Hepatocyte (in vitro differentiated cells): ENCODE data around the gene RALGDS. TPM values are rescaled to one million over a fixed set of nuclear protein-coding genes. Genes with fewer than 3 reads are reported as not detected.

Source experiments
- DNase-seq: peaks from one replicate; pipeline ENCODE4 v3.0.0-alpha.2; 2016; ENCODE audit warnings: low spot score
- H2AFZ ChIP-seq: fragments of 200-600 bp; sonication (generic); 2 replicates; pipeline ENCODE4 v1.6.0; 2016; ENCODE audit warnings: antibody characterized with exemption, mild to moderate bottlenecking
- H3K27ac ChIP-seq: fragments of 200-600 bp; sonication (generic); 2 replicates; pipeline ENCODE4 v1.5.1; 2016; ENCODE audit warnings: mild to moderate bottlenecking
- H3K27me3 ChIP-seq: fragments of 200-600 bp; sonication (generic); 2 replicates; pipeline ENCODE4 v1.6.1; 2016
- H3K36me3 ChIP-seq: fragments of 200-600 bp; sonication (generic); replicated peaks from 2 replicates; pipeline ENCODE4 v1.5.1; 2016; ENCODE audit warnings: low read depth; ENCODE audit not compliant: insufficient read depth
- H3K4me1 ChIP-seq: fragments of 200-600 bp; sonication (generic); 2 replicates; pipeline ENCODE4 v1.5.1; 2016; ENCODE audit warnings: mild to moderate bottlenecking, moderate library complexity; ENCODE audit not compliant: insufficient read depth
- H3K4me2 ChIP-seq: fragments of 200-600 bp; sonication (generic); 2 replicates; pipeline ENCODE4 v1.6.0; 2016
- H3K4me3 ChIP-seq: fragments of 200-600 bp; sonication (generic); 2 replicates; pipeline ENCODE4 v1.5.1; 2016; ENCODE audit warnings: mild to moderate bottlenecking
- H3K79me2 ChIP-seq: fragments of 200-600 bp; sonication (generic); 2 replicates; pipeline ENCODE4 v1.6.0; 2017; ENCODE audit warnings: mild to moderate bottlenecking
- H3K9me2 ChIP-seq: fragments of 200-600 bp; sonication (generic); replicated peaks from 2 replicates; pipeline ENCODE4 v1.6.0; 2017; ENCODE audit warnings: mild to moderate bottlenecking; ENCODE audit not compliant: insufficient read depth
- H3K9me3 ChIP-seq: fragments of 200-600 bp; sonication (generic); 2 replicates; pipeline ENCODE4 v1.5.1; 2016; ENCODE audit warnings: low read depth, mild to moderate bottlenecking
- H4K20me1 ChIP-seq: fragments of 200-600 bp; sonication (generic); 2 replicates; pipeline ENCODE4 v1.6.0; 2016; ENCODE audit warnings: mild to moderate bottlenecking; ENCODE audit not compliant: insufficient read depth, poor library complexity, severe bottlenecking
- CTCF ChIP-seq: fragments of 200-600 bp; sonication (generic); IDR thresholded peaks from 2 replicates; pipeline ENCODE4 v1.5.1; 2016; ENCODE audit warnings: antibody characterized with exemption, mild to moderate bottlenecking; ENCODE audit not compliant: poor library complexity
- EZH2 ChIP-seq: fragments of 200-600 bp; sonication (generic); IDR thresholded peaks from 2 replicates; pipeline ENCODE4 v1.6.1; 2016; ENCODE audit warnings: antibody characterized with exemption, mild to moderate bottlenecking, borderline replicate concordance
- EZH2phosphoT487 ChIP-seq: fragments of 200-600 bp; sonication (generic); IDR thresholded peaks from one replicate; pipeline ENCODE4 v1.6.1; 2018; ENCODE audit warnings: antibody characterized with exemption, mild to moderate bottlenecking, low read depth, moderate library complexity; ENCODE audit not compliant: unreplicated experiment, severe bottlenecking
- WGBS: methylation state at CpG from one replicate; pipeline ENCODE4 v1.1.6; 2016; ENCODE audit warnings: low lambda C conversion rate; ENCODE audit errors: missing lambda C conversion rate; 5-methylcytosine and 5-hydroxymethylcytosine counted together
- polyA plus RNA-seq: library from polyadenylated mRNA; unstranded; fragments of >200 nt; fragmentation: Nextera tagmentation; extraction: Ambion mirVana; gene quantifications from 2 replicates; pipeline ENCODE4 v1.2.1, GENCODE V29; 2016
- total RNA-seq: library from RNA; depleted of rRNA; stranded (reverse); fragments of >200 nt; gene quantifications from 2 replicates; pipeline ENCODE4 v1.2.3, GENCODE V29; 2014

The RALGDS gene
- total and polyA plus RNA-seq, 2 experiments from 2014 or later, result 26.9 to 48.0 TPM

DNA sequence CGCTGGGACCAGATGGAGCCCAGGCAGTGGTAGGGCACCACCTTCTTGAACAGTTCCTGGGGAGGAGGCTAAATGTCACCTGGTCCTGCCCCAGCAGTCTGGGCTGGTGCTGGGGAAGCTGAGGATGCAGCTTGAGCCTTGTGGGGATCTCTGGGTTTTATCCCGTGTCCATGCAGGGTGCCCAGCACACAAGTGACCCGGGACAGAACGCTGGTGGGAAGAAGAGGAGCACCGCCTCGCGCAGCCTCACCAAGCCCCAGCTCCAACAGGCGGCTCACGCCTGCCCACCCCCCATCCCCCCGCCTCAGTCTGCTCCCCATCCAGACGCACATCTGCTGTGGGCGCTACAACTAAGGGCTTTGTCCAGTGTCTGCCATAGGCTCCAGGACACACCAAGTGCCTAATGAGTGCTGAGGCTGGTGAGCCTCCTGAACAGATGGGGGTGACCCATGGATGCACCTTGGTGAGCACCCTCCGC is 13.8 kb downstream of the RALGDS start:
- Histone ChIP-seq H3K4me3 (no peak overlapping the region), H3K27me3 (no peaks in the 10 kb centered on the region), H2AFZ (no peak overlapping the region), H3K79me2 (peaks cover 7% of the 10 kb centered on the region), H3K9me3 (no peaks in the 10 kb centered on the region), H3K27ac (no peak overlapping the region), H4K20me1 (peaks cover 6% of the 10 kb centered on the region), H3K4me2 (no peak overlapping the region), H3K9me2 (no peaks in the 10 kb centered on the region), H3K4me1 (no peaks in the 10 kb centered on the region), H3K36me3 (no peaks in the 10 kb centered on the region)
- TF ChIP-seq EZH2phosphoT487 (no peak), EZH2 (no peak), CTCF (no peak)
- no peak for DNase-seq
- 94% methylated on average over 7 of the region's 13 CpGs for WGBS

- Histone ChIP-seq H3K79me2 (peaks cover 2% of the 10 kb centered on the region), H4K20me1 (peaks cover 3% of the 10 kb centered on the region), H2AFZ (no peak overlapping the region), H3K9me3 (no peaks in the 10 kb centered on the region), H3K27ac (no peak overlapping the region), H3K4me2 (no peak overlapping the region), H3K36me3 (no peaks in the 10 kb centered on the region), H3K9me2 (no peaks in the 10 kb centered on the region), H3K27me3 (no peaks in the 10 kb centered on the region), H3K4me1 (no peaks in the 10 kb centered on the region), H3K4me3 (no peak overlapping the region)
- no peak for TF ChIP-seq EZH2phosphoT487
- TF ChIP-seq EZH2, result no peak
- TF ChIP-seq CTCF, result no peak
- no peak for DNase-seq
- 96% methylated on average over 17 of the region's 17 CpGs for WGBS
Measured at GRCh38 chr9:133106511-133107244, 14.4 kb downstream of the RALGDS start.

DNA sequence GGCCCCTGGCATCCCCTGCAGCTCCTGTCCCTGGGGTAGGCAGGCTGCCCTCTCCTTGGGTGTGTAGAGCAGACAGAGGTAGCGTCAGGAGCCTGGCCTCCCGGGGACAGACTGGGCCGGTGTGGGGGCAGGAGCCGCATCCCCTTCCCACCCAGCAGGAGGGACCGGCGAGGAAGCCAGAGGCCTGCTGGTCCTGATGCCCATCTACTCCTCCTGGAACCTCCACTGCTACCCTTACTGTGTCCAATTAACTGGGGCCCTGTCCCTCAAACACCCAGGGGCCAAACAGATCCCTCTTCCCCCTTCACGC is 15.6 kb downstream of the RALGDS start:
- no peak overlapping the region for H2AFZ ChIP-seq
- no peak overlapping the region for H3K27ac ChIP-seq
- WGBS, result 85% methylated on average over 7 of the region's 7 CpGs
- H3K4me3 ChIP-seq, result no peak overlapping the region
- TF ChIP-seq EZH2phosphoT487, result no peak
- no peak for TF ChIP-seq EZH2
- no peak for TF ChIP-seq CTCF
- no peak for DNase-seq
- no peaks in the 10 kb centered on the region for H3K9me2 ChIP-seq
- no peaks in the 10 kb centered on the region for H3K4me1 ChIP-seq
- peaks cover 3% of the 10 kb centered on the region for H4K20me1 ChIP-seq
- no peaks in the 10 kb centered on the region for H3K27me3 ChIP-seq
- no peaks in the 10 kb centered on the region for H3K36me3 ChIP-seq
- H3K79me2 ChIP-seq, result peaks cover 1% of the 10 kb centered on the region
- H3K4me2 ChIP-seq, result no peak overlapping the region
- no peaks in the 10 kb centered on the region for H3K9me3 ChIP-seq
